IMR-90 (cell line): ENCODE results near the gene CLUH. TPM values are rescaled to one million over a fixed set of nuclear protein-coding genes. Genes with fewer than 3 reads are reported as not detected.

Source experiments
- ATAC-seq: fragments of 200-7000 bp; cut with Tn5 transposase; 2 replicates; pipeline ENCODE4 v1.9.1; 2020; ENCODE audit warnings: low read depth, mild to moderate bottlenecking, moderate library complexity
- BruUV-seq: library from RNA; stranded (reverse); fragments of 400-500 nt; replicated peaks from 2 replicates; lab custom pipeline; 2021; lab: Mats Ljungman, UMichigan
- CTCF ChIA-PET: fragments of 300-600 bp; formaldehyde crosslinking; extraction: SDS; loops from one replicate; lab custom pipeline; 2021; ENCODE audit warnings: antibody characterized with exemption; lab: Yijun Ruan, JAX
- POLR2A ChIA-PET: fragments of 300-600 bp; sonication (Branson Sonifier 250); formaldehyde crosslinking; loops from one replicate; lab custom pipeline; 2022; ENCODE audit warnings: antibody characterized with exemption; ENCODE audit not compliant: unreplicated experiment; lab: Charles Lee
- DNase-seq: peaks from one replicate; pipeline ENCODE4 v3.0.0; 2013
- H2AFZ ChIP-seq: replicated peaks from 2 replicates; pipeline ENCODE3; 2013; ENCODE audit warnings: low read length, mild to moderate bottlenecking; ENCODE audit not compliant: poor library complexity
- H2AK5ac ChIP-seq: 2 replicates; pipeline ENCODE4 v1.6.1; 2013; ENCODE audit warnings: low read depth, low read length, inconsistent platforms
- H2AK9ac ChIP-seq: replicated peaks from 2 replicates; pipeline ENCODE3; 2013; ENCODE audit warnings: mild to moderate bottlenecking, low read depth, low read length, moderate library complexity; ENCODE audit not compliant: poor library complexity
- H2BK120ac ChIP-seq: 2 replicates; pipeline ENCODE4 v1.6.1; 2013; ENCODE audit warnings: low read depth, low read length, inconsistent platforms
- H2BK15ac ChIP-seq: 3 replicates; pipeline ENCODE4 v1.6.1; 2013; ENCODE audit warnings: low read depth, low read length, inconsistent platforms
- H2BK20ac ChIP-seq: 2 replicates; pipeline ENCODE4 v1.6.1; 2013; ENCODE audit warnings: low read depth, mild to moderate bottlenecking, inconsistent platforms, low read length, moderate library complexity
- H2BK5ac ChIP-seq: 2 replicates; pipeline ENCODE4 v1.6.1; 2013; ENCODE audit warnings: mild to moderate bottlenecking, low read depth, low read length, inconsistent platforms; ENCODE audit not compliant: poor library complexity, severe bottlenecking
- H3K14ac ChIP-seq: replicated peaks from 2 replicates; pipeline ENCODE4 v1.6.1; 2013; ENCODE audit warnings: low read depth, low read length, inconsistent platforms
- H3K18ac ChIP-seq: 2 replicates; pipeline ENCODE4 v1.6.1; 2013; ENCODE audit warnings: low read depth, low read length, control low read depth
- H3K23ac ChIP-seq: 2 replicates; pipeline ENCODE4 v1.6.1; 2013; ENCODE audit warnings: low read depth, low read length, inconsistent platforms
- H3K27ac ChIP-seq: 2 replicates; pipeline ENCODE4 v1.5.1; 2013; ENCODE audit warnings: mild to moderate bottlenecking, control low read depth, low read length; ENCODE audit not compliant: insufficient read depth
- H3K27me3 ChIP-seq: 2 replicates; pipeline ENCODE4 v1.6.1; 2013; ENCODE audit warnings: low read length; ENCODE audit not compliant: control insufficient read depth, insufficient read depth
- H3K36me3 ChIP-seq: 2 replicates; pipeline ENCODE4 v1.6.1; 2013; ENCODE audit warnings: low read length, mixed read lengths; ENCODE audit not compliant: control insufficient read depth, insufficient read depth
- H3K4ac ChIP-seq: 2 replicates; pipeline ENCODE4 v1.6.1; 2013; ENCODE audit warnings: low read depth, low read length, inconsistent platforms
- H3K4me1 ChIP-seq: 2 replicates; pipeline ENCODE4 v1.6.1; 2013; ENCODE audit warnings: low read length, mixed read lengths; ENCODE audit not compliant: control insufficient read depth, insufficient read depth
- H3K4me2 ChIP-seq: 2 replicates; pipeline ENCODE4 v1.6.1; 2013; ENCODE audit warnings: low read depth, mild to moderate bottlenecking, control low read depth, low read length, moderate library complexity
- H3K4me3 ChIP-seq: 2 replicates; pipeline ENCODE4 v1.5.1; 2013; ENCODE audit warnings: low read depth, mild to moderate bottlenecking, control low read depth, low read length, moderate library complexity; ENCODE audit not compliant: insufficient read depth
- H3K56ac ChIP-seq: 2 replicates; pipeline ENCODE4 v1.6.1; 2013; ENCODE audit warnings: low read length, inconsistent platforms; ENCODE audit not compliant: insufficient read depth; ENCODE audit errors: extremely low read depth
- H3K79me1 ChIP-seq, 2 experiments: 2 replicates each; pipeline ENCODE4 v1.6.1; 2013; ENCODE audit warnings: low read length in 2 of 2, inconsistent platforms in 1 of 2, low read depth in 1 of 2
- H3K9ac ChIP-seq: 2 replicates; pipeline ENCODE4 v1.6.1; 2013; ENCODE audit warnings: low read depth, low read length, control low read depth
- H3K9me1 ChIP-seq: 2 replicates; pipeline ENCODE4 v1.6.1; 2013; ENCODE audit warnings: low read length, inconsistent platforms; ENCODE audit not compliant: insufficient read depth
- H3K9me3 ChIP-seq: 2 replicates; pipeline ENCODE4 v1.6.1; 2013; ENCODE audit warnings: low read length; ENCODE audit not compliant: control insufficient read depth, insufficient read depth
- H4K20me1 ChIP-seq: 2 replicates; pipeline ENCODE4 v1.6.1; 2013; ENCODE audit warnings: low read length, inconsistent platforms; ENCODE audit not compliant: insufficient read depth
- H4K5ac ChIP-seq: 2 replicates; pipeline ENCODE4 v1.6.1; 2013; ENCODE audit warnings: mild to moderate bottlenecking, low read depth, low read length, control low read depth
- H4K8ac ChIP-seq, 2 experiments: 2 replicates each; pipeline ENCODE4 v1.6.1; 2013; ENCODE audit warnings: low read depth in 2 of 2, low read length in 2 of 2, control low read depth in 1 of 2, inconsistent platforms in 1 of 2
- H4K91ac ChIP-seq: 2 replicates; pipeline ENCODE4 v1.6.1; 2013; ENCODE audit warnings: low read depth, low read length, inconsistent platforms; ENCODE audit not compliant: insufficient read depth
- CHD1 ChIP-seq: IDR thresholded peaks from 2 replicates; pipeline ENCODE4 v1.6.1; 2012; ENCODE audit warnings: low read depth, low read length, improper control_type of control experiment
- RFX5 ChIP-seq: IDR thresholded peaks from 2 replicates; pipeline ENCODE4 v1.8.0; 2012; ENCODE audit warnings: low read depth, mild to moderate bottlenecking, low read length, moderate library complexity
- WGBS, 2 experiments: methylation state at CpG; one replicate each; pipeline versions ENCODE4 v1.1.5 to v1.1.7; 2013; ENCODE audit warnings: missing lambda C conversion rate in 2 of 2; ENCODE audit not compliant: insufficient read length in 1 of 2; ENCODE audit errors: extremely low coverage in 2 of 2; 5-methylcytosine and 5-hydroxymethylcytosine counted together
- dilution Hi-C: fragments of 300-500 bp; cut with HindIII; formaldehyde crosslinking; loops from one replicate; pipeline ENCODE4 v1.14.3; 2018; ENCODE audit warnings: low sequenced_read_pairs; ENCODE audit not compliant: unreplicated experiment
- in situ Hi-C: fragments of 300-500 bp; cut with MboI; formaldehyde crosslinking; loops from 3 replicates; pipeline ENCODE4 v1.14.3; 2019; ENCODE audit warnings: low sequenced_read_pairs, inconsistent platforms, mixed read lengths
- intact Hi-C: fragments of 100-400 bp; cut with micrococcal nuclease; formaldehyde crosslinking; loops from 2 replicates; pipeline ENCODE4 v1.10.0; 2022
- polyA plus RNA-seq, 3 experiments: library from polyadenylated mRNA; depleted of rRNA; stranded (reverse); fragments of >200 nt; gene quantifications; 2 replicates each; pipeline ENCODE4 v1.2.3, GENCODE V29; 2012; ENCODE audit warnings: low replicate concordance in 1 of 3
- total RNA-seq: library from RNA; depleted of rRNA; stranded (reverse); fragments of >200 nt; gene quantifications from 2 replicates; pipeline ENCODE4 v1.2.3, GENCODE V29; 2012
- TF ChIP-seq, protein P1 (sequence below): fragments of 150-350 bp; IDR thresholded peaks from 2 replicates; pipeline ENCODE4 v1.6.1; 2016; ENCODE audit warnings: low read depth, mild to moderate bottlenecking, low read length, moderate library complexity, borderline replicate concordance

The CLUH gene
- total and polyA plus RNA-seq, 2 of the 4 experiments (the other 2 are of a cell fraction) = 12.9 to 42.0 TPM

DNA sequence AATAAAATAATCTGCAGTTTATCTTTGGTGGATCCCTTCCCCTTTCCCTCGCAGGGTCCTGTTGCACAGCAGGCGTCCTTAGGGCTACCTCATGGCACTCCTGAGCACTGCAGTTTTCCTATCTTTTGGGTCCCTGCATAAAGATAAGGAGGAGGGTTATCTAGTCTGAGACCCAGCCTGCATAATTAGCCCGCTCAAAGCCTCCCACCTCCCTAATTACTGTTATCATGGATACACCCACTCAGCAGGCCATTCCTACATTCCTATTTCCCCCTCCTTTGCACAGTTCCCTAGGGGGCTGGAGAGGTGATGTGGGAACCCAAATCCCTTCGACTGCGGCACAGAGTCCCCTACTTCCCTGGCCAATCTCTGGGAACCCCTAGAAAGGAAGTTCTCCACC is 5.1 kb upstream of the CLUH start:
- H3K36me3 ChIP-seq = no peaks in the 10 kb centered on the region
- DNase-seq = no peak
- H2BK120ac ChIP-seq = no peak overlapping the region
- H3K4me1 ChIP-seq = peaks cover 4% of the 10 kb centered on the region; the same call in 1 of the 2 replicates
- peaks cover 7% of the 10 kb centered on the region for H3K27me3 ChIP-seq
- H2AK9ac ChIP-seq = peak overlapping the region; percentile 28
- no peaks in the 10 kb centered on the region for H4K20me1 ChIP-seq
- H4K5ac ChIP-seq = no peak overlapping the region
- intact Hi-C loops = no loop called here
- no peak overlapping the region for H3K27ac ChIP-seq
- no peak overlapping the region for H4K91ac ChIP-seq
- peaks cover 0 to 9% of the 10 kb centered on the region in 2 experiments; a peak in 2 of 4 replicates for H3K79me1 ChIP-seq
- no peak overlapping the region for H3K56ac ChIP-seq
- no peak overlapping the region for H3K4me3 ChIP-seq
- H2BK15ac ChIP-seq = no peak overlapping the region
- no peaks in the 10 kb centered on the region for H3K9me3 ChIP-seq
- dilution Hi-C loops = no loop called here
- H3K23ac ChIP-seq = no peak overlapping the region
- H2AK5ac ChIP-seq = no peak overlapping the region
- no peak overlapping the region for H4K8ac ChIP-seq
- H3K4me2 ChIP-seq = no peak overlapping the region
- in situ Hi-C loops = no loop called here
- CTCF ChIA-PET = no interaction called here
- H3K14ac ChIP-seq = no peak overlapping the region
- BruUV-seq = no TSS peak
- H3K18ac ChIP-seq = no peak overlapping the region
- ATAC-seq = no peak
- H3K9me1 ChIP-seq = peaks cover 9% of the 10 kb centered on the region; the same call in 1 of the 2 replicates
- no peak overlapping the region for H3K4ac ChIP-seq
- no peak overlapping the region for H3K9ac ChIP-seq
- POLR2A ChIA-PET = no interaction called here
- TF ChIP-seq CHD1 (no peak), RFX5 (no peak)
- TF ChIP-seq, protein P1, sequence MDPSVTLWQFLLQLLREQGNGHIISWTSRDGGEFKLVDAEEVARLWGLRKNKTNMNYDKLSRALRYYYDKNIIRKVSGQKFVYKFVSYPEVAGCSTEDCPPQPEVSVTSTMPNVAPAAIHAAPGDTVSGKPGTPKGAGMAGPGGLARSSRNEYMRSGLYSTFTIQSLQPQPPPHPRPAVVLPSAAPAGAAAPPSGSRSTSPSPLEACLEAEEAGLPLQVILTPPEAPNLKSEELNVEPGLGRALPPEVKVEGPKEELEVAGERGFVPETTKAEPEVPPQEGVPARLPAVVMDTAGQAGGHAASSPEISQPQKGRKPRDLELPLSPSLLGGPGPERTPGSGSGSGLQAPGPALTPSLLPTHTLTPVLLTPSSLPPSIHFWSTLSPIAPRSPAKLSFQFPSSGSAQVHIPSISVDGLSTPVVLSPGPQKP = no peak
- no peak overlapping the region for H2BK20ac ChIP-seq
- WGBS, 2 experiments = no CpG with 5 or more reads among the region's 5 CpGs
- no peak overlapping the region for H2BK5ac ChIP-seq
- no peak overlapping the region for H2AFZ ChIP-seq
